HEK293 (cell line): ENCODE results near the gene MRPL43.

Experiments
- BCL11B ChIP-seq: fragments of 450-650 bp; formaldehyde crosslinking; IDR thresholded peaks from 2 replicates; pipeline ENCODE4 v1.5.1; 2016; ENCODE audit warnings: low read depth, missing biosample characterization, missing genetic modification characterization
- EGR2 ChIP-seq: fragments of 450-650 bp; formaldehyde crosslinking; IDR thresholded peaks from 2 replicates; pipeline ENCODE4 v1.5.1; 2016; ENCODE audit warnings: low read depth, missing biosample characterization, missing genetic modification characterization
- GLIS2 ChIP-seq: fragments of 450-650 bp; formaldehyde crosslinking; IDR thresholded peaks from 2 replicates; pipeline ENCODE4 v1.5.1; 2016; ENCODE audit warnings: missing biosample characterization, missing genetic modification characterization
- HOXC10 ChIP-seq: sonication (generic); formaldehyde crosslinking; IDR thresholded peaks from 2 replicates; pipeline ENCODE4 v1.8.1; 2023; ENCODE audit warnings: mild to moderate bottlenecking, missing genetic modification reagents
- IKZF3 ChIP-seq: fragments of 450-650 bp; IDR thresholded peaks from 2 replicates; pipeline ENCODE4 v1.5.0; 2018; ENCODE audit warnings: missing biosample characterization, mild to moderate bottlenecking, missing genetic modification characterization, moderate library complexity
- KLF8 ChIP-seq: fragments of 450-650 bp; formaldehyde crosslinking; IDR thresholded peaks from 2 replicates; pipeline ENCODE4 v1.5.1; 2016; ENCODE audit warnings: missing biosample characterization, missing genetic modification characterization
- PRDM4 ChIP-seq: fragments of 450-650 bp; formaldehyde crosslinking; IDR thresholded peaks from 2 replicates; pipeline ENCODE4 v1.5.1; 2017; ENCODE audit warnings: missing biosample characterization, missing genetic modification characterization
- REPIN1 ChIP-seq: fragments of 450-650 bp; formaldehyde crosslinking; IDR thresholded peaks from 2 replicates; pipeline ENCODE4 v1.5.1; 2017; ENCODE audit warnings: missing biosample characterization, missing genetic modification characterization, low read depth
- REST ChIP-seq: fragments of 450-650 bp; formaldehyde crosslinking; IDR thresholded peaks from 2 replicates; pipeline ENCODE4 v1.5.1; 2016; ENCODE audit warnings: missing biosample characterization, missing genetic modification characterization
- YY1 ChIP-seq: fragments of 450-650 bp; formaldehyde crosslinking; IDR thresholded peaks from 2 replicates; pipeline ENCODE4 v1.5.1; 2018; ENCODE audit warnings: missing biosample characterization, missing genetic modification characterization
- ZFHX2 ChIP-seq: fragments of 450-650 bp; formaldehyde crosslinking; conservative IDR thresholded peaks from 2 replicates; pipeline ENCODE4 v1.5.1; 2016; ENCODE audit warnings: missing biosample characterization, missing genetic modification characterization
- ZFP37 ChIP-seq: fragments of 450-650 bp; formaldehyde crosslinking; IDR thresholded peaks from 2 replicates; pipeline ENCODE4 v1.5.1; 2016; ENCODE audit warnings: missing biosample characterization, missing genetic modification characterization
- ZNF10 ChIP-seq: fragments of 450-650 bp; formaldehyde crosslinking; IDR thresholded peaks from 2 replicates; pipeline ENCODE4 v1.5.1; 2017; ENCODE audit warnings: missing biosample characterization, missing genetic modification characterization
- ZNF138 ChIP-seq: fragments of 450-650 bp; formaldehyde crosslinking; IDR thresholded peaks from 2 replicates; pipeline ENCODE4 v1.5.1; 2016; ENCODE audit warnings: missing biosample characterization, missing genetic modification characterization, borderline replicate concordance
- ZNF324 ChIP-seq: fragments of 450-650 bp; formaldehyde crosslinking; IDR thresholded peaks from 2 replicates; pipeline ENCODE4 v1.5.1; 2016; ENCODE audit warnings: missing biosample characterization, missing genetic modification characterization
- ZNF366 ChIP-seq: fragments of 450-650 bp; formaldehyde crosslinking; conservative IDR thresholded peaks from 2 replicates; pipeline ENCODE4 v1.5.1; 2016; ENCODE audit warnings: missing biosample characterization, missing genetic modification characterization
- ZNF501 ChIP-seq: fragments of 450-650 bp; formaldehyde crosslinking; IDR thresholded peaks from 2 replicates; pipeline ENCODE4 v1.5.1; 2016; ENCODE audit warnings: missing biosample characterization, missing genetic modification characterization
- ZNF610 ChIP-seq: fragments of 450-650 bp; formaldehyde crosslinking; IDR thresholded peaks from 2 replicates; pipeline ENCODE4 v1.5.1; 2016; ENCODE audit warnings: missing biosample characterization, missing genetic modification characterization, borderline replicate concordance
- ZNF843 ChIP-seq: fragments of 450-650 bp; formaldehyde crosslinking; IDR thresholded peaks from 2 replicates; pipeline ENCODE4 v1.5.1; 2016; ENCODE audit warnings: missing biosample characterization, missing genetic modification characterization
- TF ChIP-seq, protein P1 (sequence below): fragments of 450-650 bp; formaldehyde crosslinking; IDR thresholded peaks from 2 replicates; pipeline ENCODE4 v1.5.1; 2017; ENCODE audit warnings: missing biosample characterization, missing genetic modification characterization
- TF ChIP-seq, protein P2 (sequence below): fragments of 450-650 bp; formaldehyde crosslinking; IDR thresholded peaks from 2 replicates; pipeline ENCODE4 v1.5.1; 2016; ENCODE audit warnings: missing biosample characterization, missing genetic modification characterization
- TF ChIP-seq, protein P3 (sequence below): fragments of 450-650 bp; formaldehyde crosslinking; conservative IDR thresholded peaks from 2 replicates; pipeline ENCODE4 v1.5.1; 2016; ENCODE audit warnings: low read depth, missing biosample characterization, missing genetic modification characterization
- TF ChIP-seq, protein P4 (sequence below): fragments of 450-650 bp; formaldehyde crosslinking; IDR thresholded peaks from 2 replicates; pipeline ENCODE4 v1.5.1; 2017; ENCODE audit warnings: missing biosample characterization, missing genetic modification characterization

Gene MRPL43

GRCh38 chr10:100998991-100999741 is 11.9 kb upstream of the MRPL43 start (continued):
- TF ChIP-seq GLIS2 (tag by site-specific recombination) (peak; percentile 92), ZNF610 (tag by site-specific recombination) (0 out of 2 replicates have a peak, but pooled peaks have one; percentile 43), IKZF3 (0 out of 2 replicates have a peak, but pooled peaks have one; percentile 43), ZNF843 (tag by site-specific recombination) (peak; percentile 54; the same call in 1 of the 2 replicates), BCL11B (peak; percentile 88; the same call in 1 of the 2 replicates), YY1 (peak; percentile 50; the same call in 1 of the 2 replicates), ZNF366 (no peak), KLF8 (tag by site-specific recombination) (peak; percentile 83; the same call in 1 of the 2 replicates), HOXC10 (CRISPR knock-in tag) (no peak), ZNF10 (tag by site-specific recombination) (peak; percentile 43; the same call in 1 of the 2 replicates), PRDM4 (tag by site-specific recombination) (no peak), ZFHX2 (tag by site-specific recombination) (peak; percentile 69), ZFP37 (peak; percentile 71; the same call in 1 of the 2 replicates), EGR2 (tag by site-specific recombination) (peak; percentile 34), ZNF138 (tag by site-specific recombination) (no peak), REST (tag by site-specific recombination) (no peak), ZNF324 (tag by site-specific recombination) (peak; percentile 18; the same call in 1 of the 2 replicates), REPIN1 (tag by site-specific recombination) (0 out of 2 replicates have a peak, but pooled peaks have one; percentile 34), ZNF501 (tag by site-specific recombination) (peak; percentile 64; the same call in 1 of the 2 replicates)
- TF ChIP-seq, protein P1, sequence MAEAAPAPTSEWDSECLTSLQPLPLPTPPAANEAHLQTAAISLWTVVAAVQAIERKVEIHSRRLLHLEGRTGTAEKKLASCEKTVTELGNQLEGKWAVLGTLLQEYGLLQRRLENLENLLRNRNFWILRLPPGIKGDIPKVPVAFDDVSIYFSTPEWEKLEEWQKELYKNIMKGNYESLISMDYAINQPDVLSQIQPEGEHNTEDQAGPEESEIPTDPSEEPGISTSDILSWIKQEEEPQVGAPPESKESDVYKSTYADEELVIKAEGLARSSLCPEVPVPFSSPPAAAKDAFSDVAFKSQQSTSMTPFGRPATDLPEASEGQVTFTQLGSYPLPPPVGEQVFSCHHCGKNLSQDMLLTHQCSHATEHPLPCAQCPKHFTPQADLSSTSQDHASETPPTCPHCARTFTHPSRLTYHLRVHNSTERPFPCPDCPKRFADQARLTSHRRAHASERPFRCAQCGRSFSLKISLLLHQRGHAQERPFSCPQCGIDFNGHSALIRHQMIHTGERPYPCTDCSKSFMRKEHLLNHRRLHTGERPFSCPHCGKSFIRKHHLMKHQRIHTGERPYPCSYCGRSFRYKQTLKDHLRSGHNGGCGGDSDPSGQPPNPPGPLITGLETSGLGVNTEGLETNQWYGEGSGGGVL (tag by site-specific recombination): peak; percentile 62
- TF ChIP-seq, protein P2, sequence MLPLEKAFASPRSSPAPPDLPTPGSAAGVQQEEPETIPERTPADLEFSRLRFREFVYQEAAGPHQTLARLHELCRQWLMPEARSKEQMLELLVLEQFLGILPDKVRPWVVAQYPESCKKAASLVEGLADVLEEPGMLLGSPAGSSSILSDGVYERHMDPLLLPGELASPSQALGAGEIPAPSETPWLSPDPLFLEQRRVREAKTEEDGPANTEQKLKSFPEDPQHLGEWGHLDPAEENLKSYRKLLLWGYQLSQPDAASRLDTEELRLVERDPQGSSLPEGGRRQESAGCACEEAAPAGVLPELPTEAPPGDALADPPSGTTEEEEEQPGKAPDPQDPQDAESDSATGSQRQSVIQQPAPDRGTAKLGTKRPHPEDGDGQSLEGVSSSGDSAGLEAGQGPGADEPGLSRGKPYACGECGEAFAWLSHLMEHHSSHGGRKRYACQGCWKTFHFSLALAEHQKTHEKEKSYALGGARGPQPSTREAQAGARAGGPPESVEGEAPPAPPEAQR (tag by site-specific recombination): peak; percentile 42; the same call in 1 of the 2 replicates
- TF ChIP-seq, protein P3, sequence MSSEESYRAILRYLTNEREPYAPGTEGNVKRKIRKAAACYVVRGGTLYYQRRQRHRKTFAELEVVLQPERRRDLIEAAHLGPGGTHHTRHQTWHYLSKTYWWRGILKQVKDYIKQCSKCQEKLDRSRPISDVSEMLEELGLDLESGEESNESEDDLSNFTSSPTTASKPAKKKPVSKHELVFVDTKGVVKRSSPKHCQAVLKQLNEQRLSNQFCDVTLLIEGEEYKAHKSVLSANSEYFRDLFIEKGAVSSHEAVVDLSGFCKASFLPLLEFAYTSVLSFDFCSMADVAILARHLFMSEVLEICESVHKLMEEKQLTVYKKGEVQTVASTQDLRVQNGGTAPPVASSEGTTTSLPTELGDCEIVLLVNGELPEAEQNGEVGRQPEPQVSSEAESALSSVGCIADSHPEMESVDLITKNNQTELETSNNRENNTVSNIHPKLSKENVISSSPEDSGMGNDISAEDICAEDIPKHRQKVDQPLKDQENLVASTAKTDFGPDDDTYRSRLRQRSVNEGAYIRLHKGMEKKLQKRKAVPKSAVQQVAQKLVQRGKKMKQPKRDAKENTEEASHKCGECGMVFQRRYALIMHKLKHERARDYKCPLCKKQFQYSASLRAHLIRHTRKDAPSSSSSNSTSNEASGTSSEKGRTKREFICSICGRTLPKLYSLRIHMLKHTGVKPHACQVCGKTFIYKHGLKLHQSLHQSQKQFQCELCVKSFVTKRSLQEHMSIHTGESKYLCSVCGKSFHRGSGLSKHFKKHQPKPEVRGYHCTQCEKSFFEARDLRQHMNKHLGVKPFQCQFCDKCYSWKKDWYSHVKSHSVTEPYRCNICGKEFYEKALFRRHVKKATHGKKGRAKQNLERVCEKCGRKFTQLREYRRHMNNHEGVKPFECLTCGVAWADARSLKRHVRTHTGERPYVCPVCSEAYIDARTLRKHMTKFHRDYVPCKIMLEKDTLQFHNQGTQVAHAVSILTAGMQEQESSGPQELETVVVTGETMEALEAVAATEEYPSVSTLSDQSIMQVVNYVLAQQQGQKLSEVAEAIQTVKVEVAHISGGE (tag by site-specific recombination): peak; percentile 25
- TF ChIP-seq, protein P4, sequence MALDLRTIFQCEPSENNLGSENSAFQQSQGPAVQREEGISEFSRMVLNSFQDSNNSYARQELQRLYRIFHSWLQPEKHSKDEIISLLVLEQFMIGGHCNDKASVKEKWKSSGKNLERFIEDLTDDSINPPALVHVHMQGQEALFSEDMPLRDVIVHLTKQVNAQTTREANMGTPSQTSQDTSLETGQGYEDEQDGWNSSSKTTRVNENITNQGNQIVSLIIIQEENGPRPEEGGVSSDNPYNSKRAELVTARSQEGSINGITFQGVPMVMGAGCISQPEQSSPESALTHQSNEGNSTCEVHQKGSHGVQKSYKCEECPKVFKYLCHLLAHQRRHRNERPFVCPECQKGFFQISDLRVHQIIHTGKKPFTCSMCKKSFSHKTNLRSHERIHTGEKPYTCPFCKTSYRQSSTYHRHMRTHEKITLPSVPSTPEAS: 0 out of 2 replicates have a peak, but pooled peaks have one; percentile 8
